Measurements from ENCODE around the gene CCDC85A. TPM values are rescaled to one million over a fixed set of nuclear protein-coding genes. Genes with fewer than 3 reads are reported as not detected.

The CCDC85A gene
- total RNA-seq, 2 donors from 2014 or later: 0.18 to 0.86 TPM

DNA sequence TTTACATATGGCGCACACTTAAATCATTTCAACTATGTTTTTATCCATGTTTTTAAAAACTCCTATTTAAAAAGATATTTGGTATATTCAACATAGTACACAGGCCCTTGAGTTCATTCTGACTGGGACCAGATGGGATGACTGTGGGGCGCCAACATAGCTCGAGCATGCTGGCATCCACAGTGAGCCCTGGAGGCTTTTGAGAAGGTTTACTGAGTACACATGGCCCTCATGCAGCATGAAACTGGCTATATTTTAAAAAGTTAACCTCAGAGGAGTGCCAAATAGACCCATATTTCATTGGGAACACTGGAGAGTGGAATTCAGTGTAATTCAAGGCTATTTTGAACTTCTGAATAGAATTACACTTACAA, 83.6 kb downstream of the CCDC85A start:
- H3K9me3 ChIP-seq (ENCODE audit: control insufficient read depth, low read length): no peaks in the 10 kb centered on the region
- WGBS, 2 experiments (ENCODE audit: insufficient coverage in 1 of 2, insufficient read length in 1 of 2): 88 to 100% methylated on average over 2 of the region's 3 CpGs
- H3K4me3 Mint-ChIP-seq: no peak overlapping the region
- H3K36me3 ChIP-seq (ENCODE audit: control insufficient read depth, insufficient read depth, low read length): no peaks in the 10 kb centered on the region
- peaks cover 39% of the 10 kb centered on the region for H3K27me3 ChIP-seq (ENCODE audit: control insufficient read depth, insufficient read depth, low read length, poor library complexity, severe bottlenecking)
- peaks cover 36% of the 10 kb centered on the region for H3K27me3 Mint-ChIP-seq (ENCODE audit: insufficient read depth)
- TF ChIP-seq, protein P1, sequence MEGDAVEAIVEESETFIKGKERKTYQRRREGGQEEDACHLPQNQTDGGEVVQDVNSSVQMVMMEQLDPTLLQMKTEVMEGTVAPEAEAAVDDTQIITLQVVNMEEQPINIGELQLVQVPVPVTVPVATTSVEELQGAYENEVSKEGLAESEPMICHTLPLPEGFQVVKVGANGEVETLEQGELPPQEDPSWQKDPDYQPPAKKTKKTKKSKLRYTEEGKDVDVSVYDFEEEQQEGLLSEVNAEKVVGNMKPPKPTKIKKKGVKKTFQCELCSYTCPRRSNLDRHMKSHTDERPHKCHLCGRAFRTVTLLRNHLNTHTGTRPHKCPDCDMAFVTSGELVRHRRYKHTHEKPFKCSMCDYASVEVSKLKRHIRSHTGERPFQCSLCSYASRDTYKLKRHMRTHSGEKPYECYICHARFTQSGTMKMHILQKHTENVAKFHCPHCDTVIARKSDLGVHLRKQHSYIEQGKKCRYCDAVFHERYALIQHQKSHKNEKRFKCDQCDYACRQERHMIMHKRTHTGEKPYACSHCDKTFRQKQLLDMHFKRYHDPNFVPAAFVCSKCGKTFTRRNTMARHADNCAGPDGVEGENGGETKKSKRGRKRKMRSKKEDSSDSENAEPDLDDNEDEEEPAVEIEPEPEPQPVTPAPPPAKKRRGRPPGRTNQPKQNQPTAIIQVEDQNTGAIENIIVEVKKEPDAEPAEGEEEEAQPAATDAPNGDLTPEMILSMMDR (conservative IDR thresholded peaks at IDR 0.05): no peak
- H3K4me1 Mint-ChIP-seq: peaks cover 4% of the 10 kb centered on the region
- H3K27ac Mint-ChIP-seq: no peak overlapping the region
- H3K36me3 Mint-ChIP-seq (ENCODE audit: low read depth): no peaks in the 10 kb centered on the region
- no peaks in the 10 kb centered on the region for H3K4me1 ChIP-seq (ENCODE audit: control insufficient read depth, insufficient read depth, low read length)
- H3K27ac ChIP-seq (ENCODE audit: low read depth, low read length): no peak overlapping the region
- H3K9me3 Mint-ChIP-seq: no peaks in the 10 kb centered on the region
- H3K4me3 ChIP-seq (ENCODE audit: low read length): no peak overlapping the region
- H3K9ac ChIP-seq (ENCODE audit: extremely low read depth, low read length, poor library complexity, severe bottlenecking): no peak overlapping the region
- DNase-seq: no peak

DNA sequence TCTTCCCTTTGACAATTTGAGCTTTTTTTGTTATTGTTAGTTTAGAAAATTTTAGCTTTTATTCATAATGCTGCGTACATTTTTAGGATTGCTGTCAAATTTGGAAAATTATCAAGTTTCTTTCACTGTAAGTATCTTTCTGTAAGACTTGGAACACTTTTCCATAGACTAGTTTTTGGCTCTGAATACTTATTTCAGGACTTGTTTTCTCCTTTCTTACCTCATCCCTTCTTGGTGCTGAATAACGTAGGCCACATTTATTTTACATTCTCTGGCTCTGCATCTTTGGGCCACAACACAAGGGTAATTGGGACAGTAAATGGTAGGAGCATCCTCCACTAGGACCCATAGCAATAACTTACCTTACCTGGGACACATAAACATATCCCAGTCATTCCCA, 85.1 kb downstream of the CCDC85A start:
- H3K9ac ChIP-seq (ENCODE audit: extremely low read depth, low read length, poor library complexity, severe bottlenecking): no peak overlapping the region
- TF ChIP-seq, protein P1 (conservative IDR thresholded peaks at IDR 0.05): no peak
- H3K9me3 Mint-ChIP-seq: no peaks in the 10 kb centered on the region
- no peak overlapping the region for H3K4me3 ChIP-seq (ENCODE audit: low read length)
- no peak overlapping the region for H3K27ac ChIP-seq (ENCODE audit: low read depth, low read length)
- H3K9me3 ChIP-seq (ENCODE audit: control insufficient read depth, low read length): no peaks in the 10 kb centered on the region
- H3K4me1 ChIP-seq (ENCODE audit: control insufficient read depth, insufficient read depth, low read length): no peaks in the 10 kb centered on the region
- no peaks in the 10 kb centered on the region for H3K4me1 Mint-ChIP-seq
- H3K36me3 Mint-ChIP-seq (ENCODE audit: low read depth): no peaks in the 10 kb centered on the region
- no peak overlapping the region for H3K4me3 Mint-ChIP-seq
- no peak for DNase-seq
- peaks cover 47% of the 10 kb centered on the region for H3K27me3 ChIP-seq (ENCODE audit: control insufficient read depth, insufficient read depth, low read length, poor library complexity, severe bottlenecking)
- no peak overlapping the region for H3K27ac Mint-ChIP-seq
- 94% methylated on average over 2 of the region's 2 CpGs; no CpG with 5 or more reads in 1 of the 2 experiments for WGBS, 2 experiments (ENCODE audit: insufficient coverage in 1 of 2, insufficient read length in 1 of 2)
- H3K27me3 Mint-ChIP-seq (ENCODE audit: insufficient read depth): peaks cover 34% of the 10 kb centered on the region
- H3K36me3 ChIP-seq (ENCODE audit: control insufficient read depth, insufficient read depth, low read length): no peaks in the 10 kb centered on the region

DNA sequence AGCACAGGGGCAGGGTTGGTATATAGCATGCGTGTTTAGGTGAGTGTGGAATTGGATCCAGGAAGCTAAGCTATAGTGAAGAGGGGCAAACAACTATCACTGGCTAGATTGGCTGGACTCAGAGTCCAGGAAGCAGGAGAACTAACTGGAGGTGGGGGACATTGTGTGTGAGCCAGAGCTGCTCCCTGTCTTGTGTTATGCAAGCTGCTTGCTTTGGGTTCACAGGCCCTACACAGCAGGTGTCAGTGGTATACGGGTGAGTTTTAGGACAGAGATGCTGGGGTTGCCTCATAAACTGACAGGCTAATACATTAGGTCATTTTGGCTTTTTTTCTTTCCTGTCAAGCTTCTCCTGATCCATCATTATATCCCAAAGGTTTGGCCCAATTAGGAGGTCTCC, 87.5 kb downstream of the CCDC85A start:
- Histone ChIP-seq H3K4me1 (ENCODE audit: control insufficient read depth, insufficient read depth, low read length) (no peaks in the 10 kb centered on the region), H3K9me3 (ENCODE audit: control insufficient read depth, low read length) (no peaks in the 10 kb centered on the region), H3K36me3 (ENCODE audit: control insufficient read depth, insufficient read depth, low read length) (no peaks in the 10 kb centered on the region), H3K27me3 (ENCODE audit: control insufficient read depth, insufficient read depth, low read length, poor library complexity, severe bottlenecking) (peaks cover 47% of the 10 kb centered on the region), H3K9ac (ENCODE audit: extremely low read depth, low read length, poor library complexity, severe bottlenecking) (no peak overlapping the region), H3K27ac (ENCODE audit: low read depth, low read length) (no peak overlapping the region), H3K4me3 (ENCODE audit: low read length) (no peak overlapping the region)
- 63 to 100% methylated on average over 1 to 2 of the region's 2 CpGs for WGBS, 2 experiments (ENCODE audit: insufficient coverage in 1 of 2, insufficient read length in 1 of 2)
- H3K27ac Mint-ChIP-seq: no peak overlapping the region
- TF ChIP-seq, protein P1 (conservative IDR thresholded peaks at IDR 0.05): no peak
- DNase-seq: no peak
- H3K27me3 Mint-ChIP-seq (ENCODE audit: insufficient read depth): peaks cover 34% of the 10 kb centered on the region
- no peaks in the 10 kb centered on the region for H3K36me3 Mint-ChIP-seq (ENCODE audit: low read depth)
- H3K4me3 Mint-ChIP-seq: no peak overlapping the region
- H3K9me3 Mint-ChIP-seq: no peaks in the 10 kb centered on the region
- no peaks in the 10 kb centered on the region for H3K4me1 Mint-ChIP-seq

All from endodermal cell (in vitro differentiated cells).